Activated CD4-positive, alpha-beta T cell treated with anti-CD3 and anti-CD28 coated beads, Interleukin-2, Interleukin-4, amounts not matched to agents 100 ng/mL and 50 ng/mL, durations not matched to agents 16 hours and 8 hours (primary cell): ENCODE data around the gene NKX1-2.

Source experiments
- DNase-seq: peaks from one replicate; pipeline ENCODE4 v3.0.0-alpha.2; 2020; ENCODE audit warnings: low spot score

Gene NKX1-2

GRCh38 chr10:124416733-124417132 lies 33.1 kb downstream of the NKX1-2 start:
- DNase-seq, result no peak

DNA sequence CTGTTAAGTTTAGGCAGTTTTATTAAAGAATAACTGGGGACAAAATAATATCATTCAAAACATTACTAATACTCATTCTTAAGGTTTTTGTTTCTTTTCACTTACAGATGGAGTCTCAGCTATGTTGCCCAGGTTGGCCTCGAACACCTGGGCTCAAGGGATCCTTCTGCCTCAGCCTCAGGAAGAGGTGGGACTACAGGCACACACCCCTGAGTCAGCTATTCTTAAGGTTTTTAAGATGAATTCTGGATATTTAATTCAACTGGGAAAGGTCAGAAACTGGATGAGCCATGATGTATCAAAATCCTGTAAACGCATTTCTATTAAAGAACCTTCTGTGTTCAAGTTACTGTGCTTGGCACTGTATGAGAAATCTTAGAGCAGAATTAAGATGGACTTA lies 34.6 kb downstream of the NKX1-2 start:
- no peak for DNase-seq

GRCh38 chr10:124414076-124414475 lies 35.8 kb downstream of the NKX1-2 start:
- no peak for DNase-seq

DNA sequence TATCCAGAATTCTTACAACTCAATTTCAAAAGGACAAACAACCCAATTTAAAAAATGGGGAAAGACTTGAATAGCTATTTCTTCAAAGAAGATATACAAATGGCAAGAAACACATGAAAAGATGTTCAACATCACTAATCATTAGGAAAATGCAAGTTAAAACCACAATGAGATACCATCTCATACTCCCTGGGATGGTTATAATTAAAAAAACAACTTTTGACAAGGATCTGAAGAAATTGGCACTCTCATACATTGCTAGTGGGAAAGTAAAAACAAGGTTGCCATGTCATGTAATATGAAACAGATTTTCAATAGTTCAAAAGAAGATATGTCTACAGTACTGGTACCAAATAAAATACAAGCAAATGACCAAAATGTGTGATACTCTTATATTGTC lies 40.1 kb downstream of the NKX1-2 start:
- no peak for DNase-seq

DNA sequence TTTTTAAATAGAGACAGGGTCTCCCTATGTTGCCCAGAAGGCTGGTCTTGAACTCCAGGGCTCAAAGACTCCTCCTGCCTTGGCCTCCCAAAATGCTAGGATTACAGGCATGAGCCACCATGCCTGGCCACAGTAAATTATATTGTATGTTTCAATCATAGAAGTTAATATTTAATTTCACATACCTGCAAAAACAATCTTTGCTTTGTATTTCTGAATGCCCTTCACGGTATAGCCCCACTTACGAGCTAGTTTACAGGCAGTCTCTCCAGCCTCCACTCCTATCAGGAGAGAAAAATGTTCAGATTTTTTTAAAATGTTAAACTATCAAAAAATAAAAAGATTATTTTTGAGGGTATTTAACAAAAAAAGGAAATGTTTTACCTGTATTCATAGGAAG lies 41.5 kb downstream of the NKX1-2 start:
- no peak for DNase-seq

- DNase-seq, result no peak
Observed at GRCh38 chr10:124407456-124407855, 42.4 kb downstream of the NKX1-2 start.

GRCh38 chr10:124403548-124403947 lies 46.3 kb downstream of the NKX1-2 start:
- DNase-seq, result peak; percentile 71

GRCh38 chr10:124402273-124402672 lies 47.6 kb downstream of the NKX1-2 start:
- DNase-seq, result no peak

GRCh38 chr10:124401633-124402032 lies 48.2 kb downstream of the NKX1-2 start:
- DNase-seq, result no peak
